IMR-90 (cell line): ENCODE results near the gene CEACAM7. TPM values are rescaled to one million over a fixed set of nuclear protein-coding genes. Genes with fewer than 3 reads are reported as not detected.

Source experiments
- ATAC-seq: fragments of 200-7000 bp; cut with Tn5 transposase; 2 replicates; pipeline ENCODE4 v1.9.1; 2020; ENCODE audit warnings: low read depth, mild to moderate bottlenecking, moderate library complexity
- BruUV-seq: library from RNA; stranded (reverse); fragments of 400-500 nt; replicated peaks from 2 replicates; lab custom pipeline; 2021; lab: Mats Ljungman, UMichigan
- CTCF ChIA-PET: fragments of 300-600 bp; formaldehyde crosslinking; extraction: SDS; loops from one replicate; lab custom pipeline; 2021; ENCODE audit warnings: antibody characterized with exemption; lab: Yijun Ruan, JAX
- POLR2A ChIA-PET: fragments of 300-600 bp; sonication (Branson Sonifier 250); formaldehyde crosslinking; loops from one replicate; lab custom pipeline; 2022; ENCODE audit warnings: antibody characterized with exemption; ENCODE audit not compliant: unreplicated experiment; lab: Charles Lee
- DNase-seq: peaks from one replicate; pipeline ENCODE4 v3.0.0; 2013
- H2AFZ ChIP-seq: replicated peaks from 2 replicates; pipeline ENCODE3; 2013; ENCODE audit warnings: low read length, mild to moderate bottlenecking; ENCODE audit not compliant: poor library complexity
- H2AK5ac ChIP-seq: 2 replicates; pipeline ENCODE4 v1.6.1; 2013; ENCODE audit warnings: low read depth, low read length, inconsistent platforms
- H2AK9ac ChIP-seq: replicated peaks from 2 replicates; pipeline ENCODE3; 2013; ENCODE audit warnings: mild to moderate bottlenecking, low read depth, low read length, moderate library complexity; ENCODE audit not compliant: poor library complexity
- H2BK120ac ChIP-seq: 2 replicates; pipeline ENCODE4 v1.6.1; 2013; ENCODE audit warnings: low read depth, low read length, inconsistent platforms
- H2BK15ac ChIP-seq: 3 replicates; pipeline ENCODE4 v1.6.1; 2013; ENCODE audit warnings: low read depth, low read length, inconsistent platforms
- H2BK20ac ChIP-seq: 2 replicates; pipeline ENCODE4 v1.6.1; 2013; ENCODE audit warnings: low read depth, mild to moderate bottlenecking, inconsistent platforms, low read length, moderate library complexity
- H2BK5ac ChIP-seq: 2 replicates; pipeline ENCODE4 v1.6.1; 2013; ENCODE audit warnings: mild to moderate bottlenecking, low read depth, low read length, inconsistent platforms; ENCODE audit not compliant: poor library complexity, severe bottlenecking
- H3K14ac ChIP-seq: replicated peaks from 2 replicates; pipeline ENCODE4 v1.6.1; 2013; ENCODE audit warnings: low read depth, low read length, inconsistent platforms
- H3K18ac ChIP-seq: 2 replicates; pipeline ENCODE4 v1.6.1; 2013; ENCODE audit warnings: low read depth, low read length, control low read depth
- H3K23ac ChIP-seq: 2 replicates; pipeline ENCODE4 v1.6.1; 2013; ENCODE audit warnings: low read depth, low read length, inconsistent platforms
- H3K27ac ChIP-seq: 2 replicates; pipeline ENCODE4 v1.5.1; 2013; ENCODE audit warnings: mild to moderate bottlenecking, control low read depth, low read length; ENCODE audit not compliant: insufficient read depth
- H3K27me3 ChIP-seq: 2 replicates; pipeline ENCODE4 v1.6.1; 2013; ENCODE audit warnings: low read length; ENCODE audit not compliant: control insufficient read depth, insufficient read depth
- H3K36me3 ChIP-seq: 2 replicates; pipeline ENCODE4 v1.6.1; 2013; ENCODE audit warnings: low read length, mixed read lengths; ENCODE audit not compliant: control insufficient read depth, insufficient read depth
- H3K4ac ChIP-seq: 2 replicates; pipeline ENCODE4 v1.6.1; 2013; ENCODE audit warnings: low read depth, low read length, inconsistent platforms
- H3K4me1 ChIP-seq: 2 replicates; pipeline ENCODE4 v1.6.1; 2013; ENCODE audit warnings: low read length, mixed read lengths; ENCODE audit not compliant: control insufficient read depth, insufficient read depth
- H3K4me2 ChIP-seq: 2 replicates; pipeline ENCODE4 v1.6.1; 2013; ENCODE audit warnings: low read depth, mild to moderate bottlenecking, control low read depth, low read length, moderate library complexity
- H3K4me3 ChIP-seq: 2 replicates; pipeline ENCODE4 v1.5.1; 2013; ENCODE audit warnings: low read depth, mild to moderate bottlenecking, control low read depth, low read length, moderate library complexity; ENCODE audit not compliant: insufficient read depth
- H3K56ac ChIP-seq: 2 replicates; pipeline ENCODE4 v1.6.1; 2013; ENCODE audit warnings: low read length, inconsistent platforms; ENCODE audit not compliant: insufficient read depth; ENCODE audit errors: extremely low read depth
- H3K79me1 ChIP-seq, 2 experiments: 2 replicates each; pipeline ENCODE4 v1.6.1; 2013; ENCODE audit warnings: low read length in 2 of 2, inconsistent platforms in 1 of 2, low read depth in 1 of 2
- H3K9ac ChIP-seq: 2 replicates; pipeline ENCODE4 v1.6.1; 2013; ENCODE audit warnings: low read depth, low read length, control low read depth
- H3K9me1 ChIP-seq: 2 replicates; pipeline ENCODE4 v1.6.1; 2013; ENCODE audit warnings: low read length, inconsistent platforms; ENCODE audit not compliant: insufficient read depth
- H3K9me3 ChIP-seq: 2 replicates; pipeline ENCODE4 v1.6.1; 2013; ENCODE audit warnings: low read length; ENCODE audit not compliant: control insufficient read depth, insufficient read depth
- H4K20me1 ChIP-seq: 2 replicates; pipeline ENCODE4 v1.6.1; 2013; ENCODE audit warnings: low read length, inconsistent platforms; ENCODE audit not compliant: insufficient read depth
- H4K5ac ChIP-seq: 2 replicates; pipeline ENCODE4 v1.6.1; 2013; ENCODE audit warnings: mild to moderate bottlenecking, low read depth, low read length, control low read depth
- H4K8ac ChIP-seq, 2 experiments: 2 replicates each; pipeline ENCODE4 v1.6.1; 2013; ENCODE audit warnings: low read depth in 2 of 2, low read length in 2 of 2, control low read depth in 1 of 2, inconsistent platforms in 1 of 2
- H4K91ac ChIP-seq: 2 replicates; pipeline ENCODE4 v1.6.1; 2013; ENCODE audit warnings: low read depth, low read length, inconsistent platforms; ENCODE audit not compliant: insufficient read depth
- CHD1 ChIP-seq: IDR thresholded peaks from 2 replicates; pipeline ENCODE4 v1.6.1; 2012; ENCODE audit warnings: low read depth, low read length, improper control_type of control experiment
- MXI1 ChIP-seq: IDR thresholded peaks from 2 replicates; pipeline ENCODE4 v1.6.1; 2012; ENCODE audit warnings: low read depth, mild to moderate bottlenecking, low read length, moderate library complexity, borderline replicate concordance
- POLR2A ChIP-seq: IDR thresholded peaks from 2 replicates; pipeline ENCODE4 v1.6.1; 2012; ENCODE audit warnings: mild to moderate bottlenecking, low read depth, low read length
- WGBS, 2 experiments: methylation state at CpG; one replicate each; pipeline versions ENCODE4 v1.1.5 to v1.1.7; 2013; ENCODE audit warnings: missing lambda C conversion rate in 2 of 2; ENCODE audit not compliant: insufficient read length in 1 of 2; ENCODE audit errors: extremely low coverage in 2 of 2; 5-methylcytosine and 5-hydroxymethylcytosine counted together
- dilution Hi-C: fragments of 300-500 bp; cut with HindIII; formaldehyde crosslinking; loops from one replicate; pipeline ENCODE4 v1.14.3; 2018; ENCODE audit warnings: low sequenced_read_pairs; ENCODE audit not compliant: unreplicated experiment
- in situ Hi-C: fragments of 300-500 bp; cut with MboI; formaldehyde crosslinking; loops from 3 replicates; pipeline ENCODE4 v1.14.3; 2019; ENCODE audit warnings: low sequenced_read_pairs, inconsistent platforms, mixed read lengths
- intact Hi-C: fragments of 100-400 bp; cut with micrococcal nuclease; formaldehyde crosslinking; loops from 2 replicates; pipeline ENCODE4 v1.10.0; 2022
- polyA plus RNA-seq, 3 experiments: library from polyadenylated mRNA; depleted of rRNA; stranded (reverse); fragments of >200 nt; gene quantifications; 2 replicates each; pipeline ENCODE4 v1.2.3, GENCODE V29; 2012; ENCODE audit warnings: low replicate concordance in 1 of 3
- total RNA-seq: library from RNA; depleted of rRNA; stranded (reverse); fragments of >200 nt; gene quantifications from 2 replicates; pipeline ENCODE4 v1.2.3, GENCODE V29; 2012

CEACAM7 gene
- total and polyA plus RNA-seq, 2 of the 4 experiments (the other 2 are of a cell fraction), result not detected

GRCh38 chr19:41671486-41671885 lies 16.6 kb downstream of the CEACAM7 start:
- dilution Hi-C loops, result no loop called here
- BruUV-seq, result no TSS peak
- no peak overlapping the region for H3K27ac ChIP-seq

More at GRCh38 chr19:41671486-41671885, 16.6 kb downstream of the CEACAM7 start:
- Histone ChIP-seq H2AK5ac (no peak overlapping the region), H3K4ac (no peak overlapping the region), H2BK120ac (no peak overlapping the region), H2AFZ (no peak overlapping the region), H4K91ac (no peak overlapping the region), H3K36me3 (no peaks in the 10 kb centered on the region), H3K9me3 (no peaks in the 10 kb centered on the region), H3K4me2 (no peak overlapping the region), H4K8ac (no peak overlapping the region), H3K79me1 (no peaks in the 10 kb centered on the region), H3K56ac (no peak overlapping the region), H3K18ac (no peak overlapping the region), H2BK5ac (no peak overlapping the region), H3K4me1 (no peaks in the 10 kb centered on the region), H3K9ac (no peak overlapping the region), H2BK15ac (no peak overlapping the region), H3K23ac (no peak overlapping the region), H3K27me3 (no peaks in the 10 kb centered on the region), H3K4me3 (no peak overlapping the region), H3K9me1 (no peaks in the 10 kb centered on the region), H2AK9ac (no peak overlapping the region), H4K20me1 (no peaks in the 10 kb centered on the region), H4K5ac (no peak overlapping the region), H3K14ac (no peak overlapping the region), H2BK20ac (no peak overlapping the region)
- CTCF ChIA-PET, result no interaction called here
- WGBS, 2 experiments, result 38% methylated on average over 1 of the region's 5 CpGs; no CpG with 5 or more reads in 1 of the 2 experiments
- in situ Hi-C loops, result no loop called here
- no peak for ATAC-seq
- TF ChIP-seq POLR2A, result no peak
- no peak for TF ChIP-seq MXI1
- no peak for TF ChIP-seq CHD1
- POLR2A ChIA-PET, result no interaction called here
- intact Hi-C loops, result no loop called here
- no peak for DNase-seq
